HEK293 (cell line): ENCODE data around the gene SGSM2.

Experiments used
- PRDM1 ChIP-seq: fragments of 450-650 bp; formaldehyde crosslinking; IDR thresholded peaks from 2 replicates; pipeline ENCODE4; 2016; ENCODE audit warnings: missing biosample characterization, missing genetic modification characterization
- YY1 ChIP-seq: fragments of 450-650 bp; formaldehyde crosslinking; IDR thresholded peaks from 2 replicates; pipeline ENCODE4 v1.5.1; 2018; ENCODE audit warnings: missing biosample characterization, missing genetic modification characterization
- ZBTB7A ChIP-seq: fragments of 450-650 bp; formaldehyde crosslinking; IDR thresholded peaks from 2 replicates; pipeline ENCODE4 v1.5.1; 2016; ENCODE audit warnings: low read depth, missing biosample characterization, missing genetic modification characterization
- ZNF274 ChIP-seq, 2 experiments: fragments of 200-500 bp in 1 of 2; fragments of 450-650 bp in 1 of 2; sonication (Bioruptor generic) in 1 of 2; formaldehyde crosslinking in 1 of 2; IDR thresholded peaks; 2 replicates each; pipeline versions ENCODE4 v1.5.1 to v1.6.1; 2014 to 2016; ENCODE audit warnings: borderline replicate concordance in 1 of 2, inconsistent platforms in 1 of 2, low read length in 1 of 2, missing biosample characterization in 1 of 2, missing genetic modification characterization in 1 of 2
- ZNF341 ChIP-seq: fragments of 450-650 bp; formaldehyde crosslinking; IDR thresholded peaks from 2 replicates; pipeline ENCODE4; 2016; ENCODE audit warnings: low read depth, missing biosample characterization, missing genetic modification characterization
- ZNF521 ChIP-seq: fragments of 450-650 bp; formaldehyde crosslinking; IDR thresholded peaks from 2 replicates; pipeline ENCODE4 v1.5.1; 2017; ENCODE audit warnings: missing biosample characterization, mild to moderate bottlenecking, missing genetic modification characterization
- TF ChIP-seq, protein P1 (sequence below): fragments of 450-650 bp; formaldehyde crosslinking; IDR thresholded peaks from 2 replicates; pipeline ENCODE4 v1.5.1; 2016; ENCODE audit warnings: missing biosample characterization, missing genetic modification characterization
- TF ChIP-seq, protein P2 (sequence below): fragments of 450-650 bp; formaldehyde crosslinking; IDR thresholded peaks from 2 replicates; pipeline ENCODE4 v1.5.1; 2016; ENCODE audit warnings: missing biosample characterization, missing genetic modification characterization
- TF ChIP-seq, protein P3 (sequence below): fragments of 450-650 bp; formaldehyde crosslinking; conservative IDR thresholded peaks from 2 replicates; pipeline ENCODE4 v1.5.1; 2016; ENCODE audit warnings: low read depth, missing biosample characterization, missing genetic modification characterization
- TF ChIP-seq, protein P4 (sequence below): fragments of 450-650 bp; formaldehyde crosslinking; IDR thresholded peaks from 2 replicates; pipeline ENCODE4 v1.5.0; 2017; ENCODE audit warnings: missing biosample characterization, missing genetic modification characterization, borderline replicate concordance
- TF ChIP-seq, protein P5 (sequence below): fragments of 450-650 bp; formaldehyde crosslinking; IDR thresholded peaks from 2 replicates; pipeline ENCODE4 v1.5.1; 2016; ENCODE audit warnings: missing biosample characterization, missing genetic modification characterization

DNA sequence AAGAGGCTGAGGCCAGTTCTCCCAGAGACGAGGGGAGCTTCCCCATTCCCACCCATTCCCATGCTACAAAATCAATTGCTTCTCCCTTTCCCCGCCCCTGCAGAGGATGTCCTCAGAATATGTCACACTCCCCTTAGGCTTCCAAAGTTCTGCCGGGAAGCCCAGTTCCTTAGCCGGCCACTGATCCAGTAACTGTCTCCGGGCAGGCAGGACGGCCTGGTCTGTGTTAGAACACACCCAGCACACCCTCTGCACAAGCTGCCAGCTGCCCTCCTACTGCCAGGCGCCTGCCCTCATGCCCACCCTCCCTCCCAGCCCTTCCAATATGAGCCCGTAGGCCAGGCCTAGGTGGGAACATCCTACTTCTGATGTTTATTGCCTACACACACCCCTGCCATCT lies 31.1 kb downstream of the SGSM2 start:
- TF ChIP-seq, protein P1, sequence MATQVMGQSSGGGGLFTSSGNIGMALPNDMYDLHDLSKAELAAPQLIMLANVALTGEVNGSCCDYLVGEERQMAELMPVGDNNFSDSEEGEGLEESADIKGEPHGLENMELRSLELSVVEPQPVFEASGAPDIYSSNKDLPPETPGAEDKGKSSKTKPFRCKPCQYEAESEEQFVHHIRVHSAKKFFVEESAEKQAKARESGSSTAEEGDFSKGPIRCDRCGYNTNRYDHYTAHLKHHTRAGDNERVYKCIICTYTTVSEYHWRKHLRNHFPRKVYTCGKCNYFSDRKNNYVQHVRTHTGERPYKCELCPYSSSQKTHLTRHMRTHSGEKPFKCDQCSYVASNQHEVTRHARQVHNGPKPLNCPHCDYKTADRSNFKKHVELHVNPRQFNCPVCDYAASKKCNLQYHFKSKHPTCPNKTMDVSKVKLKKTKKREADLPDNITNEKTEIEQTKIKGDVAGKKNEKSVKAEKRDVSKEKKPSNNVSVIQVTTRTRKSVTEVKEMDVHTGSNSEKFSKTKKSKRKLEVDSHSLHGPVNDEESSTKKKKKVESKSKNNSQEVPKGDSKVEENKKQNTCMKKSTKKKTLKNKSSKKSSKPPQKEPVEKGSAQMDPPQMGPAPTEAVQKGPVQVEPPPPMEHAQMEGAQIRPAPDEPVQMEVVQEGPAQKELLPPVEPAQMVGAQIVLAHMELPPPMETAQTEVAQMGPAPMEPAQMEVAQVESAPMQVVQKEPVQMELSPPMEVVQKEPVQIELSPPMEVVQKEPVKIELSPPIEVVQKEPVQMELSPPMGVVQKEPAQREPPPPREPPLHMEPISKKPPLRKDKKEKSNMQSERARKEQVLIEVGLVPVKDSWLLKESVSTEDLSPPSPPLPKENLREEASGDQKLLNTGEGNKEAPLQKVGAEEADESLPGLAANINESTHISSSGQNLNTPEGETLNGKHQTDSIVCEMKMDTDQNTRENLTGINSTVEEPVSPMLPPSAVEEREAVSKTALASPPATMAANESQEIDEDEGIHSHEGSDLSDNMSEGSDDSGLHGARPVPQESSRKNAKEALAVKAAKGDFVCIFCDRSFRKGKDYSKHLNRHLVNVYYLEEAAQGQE (tag by site-specific recombination), result no peak
- TF ChIP-seq, protein P2, sequence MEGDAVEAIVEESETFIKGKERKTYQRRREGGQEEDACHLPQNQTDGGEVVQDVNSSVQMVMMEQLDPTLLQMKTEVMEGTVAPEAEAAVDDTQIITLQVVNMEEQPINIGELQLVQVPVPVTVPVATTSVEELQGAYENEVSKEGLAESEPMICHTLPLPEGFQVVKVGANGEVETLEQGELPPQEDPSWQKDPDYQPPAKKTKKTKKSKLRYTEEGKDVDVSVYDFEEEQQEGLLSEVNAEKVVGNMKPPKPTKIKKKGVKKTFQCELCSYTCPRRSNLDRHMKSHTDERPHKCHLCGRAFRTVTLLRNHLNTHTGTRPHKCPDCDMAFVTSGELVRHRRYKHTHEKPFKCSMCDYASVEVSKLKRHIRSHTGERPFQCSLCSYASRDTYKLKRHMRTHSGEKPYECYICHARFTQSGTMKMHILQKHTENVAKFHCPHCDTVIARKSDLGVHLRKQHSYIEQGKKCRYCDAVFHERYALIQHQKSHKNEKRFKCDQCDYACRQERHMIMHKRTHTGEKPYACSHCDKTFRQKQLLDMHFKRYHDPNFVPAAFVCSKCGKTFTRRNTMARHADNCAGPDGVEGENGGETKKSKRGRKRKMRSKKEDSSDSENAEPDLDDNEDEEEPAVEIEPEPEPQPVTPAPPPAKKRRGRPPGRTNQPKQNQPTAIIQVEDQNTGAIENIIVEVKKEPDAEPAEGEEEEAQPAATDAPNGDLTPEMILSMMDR (tag by site-specific recombination), result no peak
- TF ChIP-seq, protein P3, sequence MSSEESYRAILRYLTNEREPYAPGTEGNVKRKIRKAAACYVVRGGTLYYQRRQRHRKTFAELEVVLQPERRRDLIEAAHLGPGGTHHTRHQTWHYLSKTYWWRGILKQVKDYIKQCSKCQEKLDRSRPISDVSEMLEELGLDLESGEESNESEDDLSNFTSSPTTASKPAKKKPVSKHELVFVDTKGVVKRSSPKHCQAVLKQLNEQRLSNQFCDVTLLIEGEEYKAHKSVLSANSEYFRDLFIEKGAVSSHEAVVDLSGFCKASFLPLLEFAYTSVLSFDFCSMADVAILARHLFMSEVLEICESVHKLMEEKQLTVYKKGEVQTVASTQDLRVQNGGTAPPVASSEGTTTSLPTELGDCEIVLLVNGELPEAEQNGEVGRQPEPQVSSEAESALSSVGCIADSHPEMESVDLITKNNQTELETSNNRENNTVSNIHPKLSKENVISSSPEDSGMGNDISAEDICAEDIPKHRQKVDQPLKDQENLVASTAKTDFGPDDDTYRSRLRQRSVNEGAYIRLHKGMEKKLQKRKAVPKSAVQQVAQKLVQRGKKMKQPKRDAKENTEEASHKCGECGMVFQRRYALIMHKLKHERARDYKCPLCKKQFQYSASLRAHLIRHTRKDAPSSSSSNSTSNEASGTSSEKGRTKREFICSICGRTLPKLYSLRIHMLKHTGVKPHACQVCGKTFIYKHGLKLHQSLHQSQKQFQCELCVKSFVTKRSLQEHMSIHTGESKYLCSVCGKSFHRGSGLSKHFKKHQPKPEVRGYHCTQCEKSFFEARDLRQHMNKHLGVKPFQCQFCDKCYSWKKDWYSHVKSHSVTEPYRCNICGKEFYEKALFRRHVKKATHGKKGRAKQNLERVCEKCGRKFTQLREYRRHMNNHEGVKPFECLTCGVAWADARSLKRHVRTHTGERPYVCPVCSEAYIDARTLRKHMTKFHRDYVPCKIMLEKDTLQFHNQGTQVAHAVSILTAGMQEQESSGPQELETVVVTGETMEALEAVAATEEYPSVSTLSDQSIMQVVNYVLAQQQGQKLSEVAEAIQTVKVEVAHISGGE, result no peak
- no peak for TF ChIP-seq ZNF521 (tag by site-specific recombination)
- TF ChIP-seq ZNF341 (tag by site-specific recombination), result no peak
- no peak for TF ChIP-seq ZNF274 (IDR thresholded peaks at IDR 0.05; ENCODE audit: low read length)
- no peak for TF ChIP-seq ZNF274 (tag by site-specific recombination; IDR thresholded peaks at IDR 0.05; ENCODE audit: borderline replicate concordance)
- TF ChIP-seq YY1 (tag by site-specific recombination), result no peak
- TF ChIP-seq PRDM1, result no peak
- no peak for TF ChIP-seq ZBTB7A (tag by site-specific recombination)
- TF ChIP-seq, protein P4, sequence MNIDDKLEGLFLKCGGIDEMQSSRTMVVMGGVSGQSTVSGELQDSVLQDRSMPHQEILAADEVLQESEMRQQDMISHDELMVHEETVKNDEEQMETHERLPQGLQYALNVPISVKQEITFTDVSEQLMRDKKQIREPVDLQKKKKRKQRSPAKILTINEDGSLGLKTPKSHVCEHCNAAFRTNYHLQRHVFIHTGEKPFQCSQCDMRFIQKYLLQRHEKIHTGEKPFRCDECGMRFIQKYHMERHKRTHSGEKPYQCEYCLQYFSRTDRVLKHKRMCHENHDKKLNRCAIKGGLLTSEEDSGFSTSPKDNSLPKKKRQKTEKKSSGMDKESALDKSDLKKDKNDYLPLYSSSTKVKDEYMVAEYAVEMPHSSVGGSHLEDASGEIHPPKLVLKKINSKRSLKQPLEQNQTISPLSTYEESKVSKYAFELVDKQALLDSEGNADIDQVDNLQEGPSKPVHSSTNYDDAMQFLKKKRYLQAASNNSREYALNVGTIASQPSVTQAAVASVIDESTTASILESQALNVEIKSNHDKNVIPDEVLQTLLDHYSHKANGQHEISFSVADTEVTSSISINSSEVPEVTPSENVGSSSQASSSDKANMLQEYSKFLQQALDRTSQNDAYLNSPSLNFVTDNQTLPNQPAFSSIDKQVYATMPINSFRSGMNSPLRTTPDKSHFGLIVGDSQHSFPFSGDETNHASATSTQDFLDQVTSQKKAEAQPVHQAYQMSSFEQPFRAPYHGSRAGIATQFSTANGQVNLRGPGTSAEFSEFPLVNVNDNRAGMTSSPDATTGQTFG, result no peak
- TF ChIP-seq, protein P5, sequence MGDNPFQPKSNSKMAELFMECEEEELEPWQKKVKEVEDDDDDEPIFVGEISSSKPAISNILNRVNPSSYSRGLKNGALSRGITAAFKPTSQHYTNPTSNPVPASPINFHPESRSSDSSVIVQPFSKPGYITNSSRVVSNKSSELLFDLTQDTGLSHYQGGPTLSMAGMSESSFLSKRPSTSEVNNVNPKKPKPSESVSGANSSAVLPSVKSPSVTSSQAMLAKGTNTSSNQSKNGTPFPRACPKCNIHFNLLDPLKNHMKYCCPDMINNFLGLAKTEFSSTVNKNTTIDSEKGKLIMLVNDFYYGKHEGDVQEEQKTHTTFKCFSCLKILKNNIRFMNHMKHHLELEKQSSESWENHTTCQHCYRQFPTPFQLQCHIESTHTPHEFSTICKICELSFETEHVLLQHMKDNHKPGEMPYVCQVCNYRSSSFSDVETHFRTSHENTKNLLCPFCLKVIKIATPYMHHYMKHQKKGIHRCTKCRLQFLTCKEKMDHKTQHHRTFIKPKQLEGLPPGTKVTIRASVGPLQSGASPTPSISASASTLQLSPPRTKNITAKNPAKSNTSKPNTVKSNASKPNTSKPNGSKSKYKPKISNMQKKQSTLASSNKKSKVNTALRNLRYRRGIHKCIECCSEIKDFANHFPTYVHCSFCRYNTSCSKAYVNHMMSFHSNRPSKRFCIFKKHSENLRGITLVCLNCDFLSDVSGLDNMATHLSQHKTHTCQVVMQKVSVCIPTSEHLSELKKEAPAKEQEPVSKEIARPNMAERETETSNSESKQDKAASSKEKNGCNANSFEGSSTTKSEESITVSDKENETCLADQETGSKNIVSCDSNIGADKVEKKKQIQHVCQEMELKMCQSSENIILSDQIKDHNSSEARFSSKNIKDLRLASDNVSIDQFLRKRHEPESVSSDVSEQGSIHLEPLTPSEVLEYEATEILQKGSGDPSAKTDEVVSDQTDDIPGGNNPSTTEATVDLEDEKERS (tag by site-specific recombination), result no peak
